ENCODE results near the gene PPP1R11. TPM values are rescaled to one million over a fixed set of nuclear protein-coding genes. Genes with fewer than 3 reads are reported as not detected.

The PPP1R11 gene
- total and polyA plus RNA-seq, 9 of the 15 experiments (the other 6 are each of a cell fraction or from before 2014, with no cell fraction given), result 17.8 to 94.8 (median 44.6) TPM

DNA sequence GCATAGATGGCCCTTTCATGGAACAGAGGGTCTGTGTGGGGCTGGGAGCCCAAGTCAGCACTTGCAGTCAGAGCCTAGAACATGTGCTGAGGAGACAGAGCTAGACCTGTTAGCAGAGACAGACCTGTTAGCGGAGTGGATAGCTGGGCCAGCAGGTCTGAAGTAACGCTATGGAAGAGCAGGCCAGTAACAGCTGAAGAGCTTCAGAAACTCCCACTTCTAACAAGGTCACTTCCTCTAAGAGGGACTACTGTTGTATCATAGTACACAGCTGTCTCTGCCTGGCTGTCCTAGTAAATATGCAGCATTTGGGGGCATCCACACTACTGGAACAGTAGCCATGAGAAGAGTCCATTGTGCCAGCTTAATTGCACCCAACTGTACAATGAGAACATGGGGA is 47.2 kb upstream of the PPP1R11 start:
- no TSS peak for BruUV-seq (replicated peaks)
- no peak overlapping the region for H3K4me3 ChIP-seq
- H3K4me2 ChIP-seq (ENCODE audit: insufficient read depth, low read length), result no peak overlapping the region
- H3K9me3 ChIP-seq (replicated peaks; ENCODE audit: control insufficient read depth, insufficient read depth, low read depth, low read length), result no peaks in the 10 kb centered on the region
- H3K79me2 ChIP-seq (ENCODE audit: control insufficient read depth, insufficient read depth, low read length), result no peaks in the 10 kb centered on the region
- ATAC-seq (no peak), DNase-seq (ENCODE audit: extremely low read depth in 1 of 4, low spot score in 3 of 4) (no peak), FAIRE-seq (no peak)
- no peaks in the 10 kb centered on the region for H4K20me1 ChIP-seq (replicated peaks; ENCODE audit: control insufficient read depth, insufficient read depth, low read length)
- intact Hi-C loops (cut with micrococcal nuclease) (loop anchor here (10.0 kb wide), 1 partner anchor 285 kb away; no protein-coding TSS in a partner anchor), in situ Hi-C loops (cut with MboI) (no loop called here)
- TF ChIP-seq, protein P1, sequence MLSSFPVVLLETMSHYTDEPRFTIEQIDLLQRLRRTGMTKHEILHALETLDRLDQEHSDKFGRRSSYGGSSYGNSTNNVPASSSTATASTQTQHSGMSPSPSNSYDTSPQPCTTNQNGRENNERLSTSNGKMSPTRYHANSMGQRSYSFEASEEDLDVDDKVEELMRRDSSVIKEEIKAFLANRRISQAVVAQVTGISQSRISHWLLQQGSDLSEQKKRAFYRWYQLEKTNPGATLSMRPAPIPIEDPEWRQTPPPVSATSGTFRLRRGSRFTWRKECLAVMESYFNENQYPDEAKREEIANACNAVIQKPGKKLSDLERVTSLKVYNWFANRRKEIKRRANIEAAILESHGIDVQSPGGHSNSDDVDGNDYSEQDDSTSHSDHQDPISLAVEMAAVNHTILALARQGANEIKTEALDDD (IDR thresholded peaks at IDR 0.05), result no peak
- no peak for TF ChIP-seq KLF16 (IDR thresholded peaks at IDR 0.05)
- no peak for TF ChIP-seq ZNF444 (CRISPR knock-in tag; IDR thresholded peaks at IDR 0.05)
- TF ChIP-seq ZNF507 (tag; conservative IDR thresholded peaks at IDR 0.05), result no peak
- TF ChIP-seq MTA2 (IDR thresholded peaks at IDR 0.05; ENCODE audit: low read depth), result no peak
- no peak for TF ChIP-seq ETV6 (IDR thresholded peaks at IDR 0.05; ENCODE audit: borderline replicate concordance in 1 of 2, low read depth in 2 of 2, low read length in 1 of 2)
- no peak for TF ChIP-seq ETV6 (CRISPR knock-in tag; IDR thresholded peaks at IDR 0.05; ENCODE audit: borderline replicate concordance)
- TF ChIP-seq ZNF79 (CRISPR knock-in tag; IDR thresholded peaks at IDR 0.05; ENCODE audit: low read depth), result no peak
- no peak for TF ChIP-seq ZNF717 (CRISPR knock-in tag; IDR thresholded peaks at IDR 0.05)
- TF ChIP-seq PHF20 (IDR thresholded peaks at IDR 0.05; ENCODE audit: partially characterized antibody), result no peak
- TF ChIP-seq ELF4 (CRISPR knock-in tag; IDR thresholded peaks at IDR 0.05), result no peak
- TF ChIP-seq MBD1 (CRISPR knock-in tag; IDR thresholded peaks at IDR 0.05), result no peak
- TF ChIP-seq POLR3A (IDR thresholded peaks at IDR 0.05; ENCODE audit: borderline replicate concordance, extremely low read depth, insufficient read depth, insufficient read length), result no peak
- no peak for TF ChIP-seq CEBPG (CRISPR knock-in tag; IDR thresholded peaks at IDR 0.05)
- no peak for TF ChIP-seq CEBPG (tag; conservative IDR thresholded peaks at IDR 0.05 in 1 of 2, IDR thresholded peaks at IDR 0.05 in 1 of 2)
- no peak for TF ChIP-seq GABPA (tag; conservative IDR thresholded peaks at IDR 0.05; ENCODE audit: low read depth)
- 88% methylated on average over 2 of the region's 2 CpGs for WGBS (ENCODE audit: insufficient coverage, low coverage, missing lambda C conversion rate)
- H2AFZ ChIP-seq (ENCODE audit: low read depth, low read length), result no peak overlapping the region
- H3K27ac ChIP-seq (ENCODE audit: extremely low read depth, low read depth, low read length), result no peak overlapping the region
- POLR2A ChIA-PET, result interaction anchor here (0.8 kb wide), 1 partner anchor 31 kb away, joined by 3 read pairs; no protein-coding TSS in a partner anchor
- no peaks in the 10 kb centered on the region for H3K9me1 ChIP-seq (ENCODE audit: control insufficient read depth, insufficient read depth, low read length)
- no peaks in the 10 kb centered on the region for H3K4me1 ChIP-seq (replicated peaks in 1 of 2; ENCODE audit: control insufficient read depth in 2 of 2, insufficient read depth in 2 of 2, low read length in 2 of 2)
- no peak overlapping the region for H3K9ac ChIP-seq (ENCODE audit: insufficient read depth in 1 of 2, low read depth in 2 of 2, low read length in 2 of 2)
- H3K27me3 ChIP-seq (ENCODE audit: control insufficient read depth in 2 of 2, insufficient read depth in 2 of 2, low read length in 2 of 2), result no peaks in the 10 kb centered on the region
- CTCF ChIA-PET (ENCODE audit: low intra/inter-chr PET ratio), result no interaction called here
- no peaks in the 10 kb centered on the region for H3K36me3 ChIP-seq (ENCODE audit: control insufficient read depth, insufficient read depth, low read length)
